H1 (cell line): ENCODE data around the gene FGD4. TPM values are rescaled to one million over a fixed set of nuclear protein-coding genes. Genes with fewer than 3 reads are reported as not detected.

Experiments
- CTCF ChIA-PET: fragments of 300-600 bp; sonication (Branson Sonifier 250); formaldehyde crosslinking; loops from one replicate; lab custom pipeline; 2021; ENCODE audit not compliant: partially characterized antibody; lab: Charles Lee
- POLR2A ChIA-PET: fragments of 300-600 bp; sonication (Branson Sonifier 250); formaldehyde crosslinking; loops from one replicate; lab custom pipeline; 2021; ENCODE audit warnings: inconsistent platforms; ENCODE audit not compliant: partially characterized antibody; lab: Charles Lee
- DNase-seq, 2 experiments: peaks; one replicate each; pipeline versions ENCODE4 v3.0.0 to v3.0.0-alpha.2; 2010 to 2022; ENCODE audit warnings: low spot score in 2 of 2, low read depth in 1 of 2, mixed read lengths in 1 of 2
- FAIRE-seq: peaks from 2 replicates; lab custom pipeline; 2011; peaks lifted over from hg19 to GRCh38; lab: Jason Lieb, UNC
- H2AFZ ChIP-seq: 2 replicates; pipeline ENCODE4 v1.8.1; 2012; ENCODE audit warnings: low read length, inconsistent platforms
- H2AK5ac ChIP-seq: 2 replicates; pipeline ENCODE4 v1.6.1; 2013; ENCODE audit warnings: low read depth, low read length
- H2BK120ac ChIP-seq: replicated peaks from 2 replicates; pipeline ENCODE3; 2013; ENCODE audit warnings: low read depth, low read length, inconsistent platforms
- H2BK12ac ChIP-seq: 2 replicates; pipeline ENCODE4 v1.6.1; 2013; ENCODE audit warnings: low read depth, low read length
- H2BK15ac ChIP-seq: 2 replicates; pipeline ENCODE4 v1.6.1; 2013; ENCODE audit warnings: low read length
- H2BK20ac ChIP-seq: 2 replicates; pipeline ENCODE4 v1.6.1; 2013; ENCODE audit warnings: low read length
- H2BK5ac ChIP-seq: 2 replicates; pipeline ENCODE4 v1.6.1; 2013; ENCODE audit warnings: low read depth, low read length
- H3K14ac ChIP-seq: 2 replicates; pipeline ENCODE4 v1.6.1; 2013; ENCODE audit warnings: inconsistent platforms; ENCODE audit not compliant: insufficient read length
- H3K18ac ChIP-seq: 2 replicates; pipeline ENCODE4 v1.6.1; 2013; ENCODE audit warnings: low read length; ENCODE audit errors: extremely low read depth
- H3K23ac ChIP-seq: 2 replicates; pipeline ENCODE4 v1.6.1; 2013; ENCODE audit warnings: inconsistent platforms; ENCODE audit not compliant: insufficient read length
- H3K23me2 ChIP-seq: 2 replicates; pipeline ENCODE4 v1.6.1; 2013; ENCODE audit warnings: low read depth, low read length
- H3K27ac ChIP-seq: 2 replicates; pipeline ENCODE4 v1.6.1; 2011; ENCODE audit warnings: low read depth, low read length, inconsistent platforms
- H3K27me3 ChIP-seq, 4 experiments: replicated peaks in 1 of 4; 1 replicate in 1 of 4; 2 replicates in 3 of 4; pipeline versions ENCODE4 v1.6.1 to v1.8.1; 2011 to 2013; ENCODE audit warnings: low read length in 3 of 4, mild to moderate bottlenecking in 3 of 4, inconsistent platforms in 2 of 4, mixed read lengths in 2 of 4, moderate library complexity in 1 of 4; ENCODE audit not compliant: control insufficient read depth in 3 of 4, insufficient read depth in 3 of 4; ENCODE audit errors: extremely low read depth in 1 of 4
- H3K36me3 ChIP-seq, 4 experiments: 2 replicates each; pipeline versions ENCODE4 v1.6.1 to v1.8.1; 2011 to 2013; ENCODE audit warnings: mild to moderate bottlenecking in 4 of 4, low read length in 3 of 4, moderate library complexity in 2 of 4, control low read depth in 1 of 4, inconsistent platforms in 1 of 4; ENCODE audit not compliant: insufficient read depth in 4 of 4, control insufficient read depth in 2 of 4
- H3K4ac ChIP-seq: replicated peaks from 2 replicates; pipeline ENCODE3; 2013; ENCODE audit warnings: low read length, low read depth, mixed read lengths, inconsistent platforms; ENCODE audit not compliant: insufficient read length
- H3K4me1 ChIP-seq, 4 experiments: replicated peaks in 1 of 4; 1 replicate in 1 of 4; 2 replicates in 3 of 4; pipeline versions ENCODE4 v1.6.1 to v1.8.1; 2011 to 2013; ENCODE audit warnings: low read length in 3 of 4, inconsistent platforms in 2 of 4, mixed read lengths in 1 of 4; ENCODE audit not compliant: insufficient read depth in 4 of 4, control insufficient read depth in 3 of 4
- H3K4me2 ChIP-seq, 2 experiments: 2 replicates each; pipeline versions ENCODE4 v1.6.1 to v1.8.1; 2011 to 2013; ENCODE audit warnings: low read depth in 2 of 2, low read length in 2 of 2, control low read depth in 1 of 2, inconsistent platforms in 1 of 2, mild to moderate bottlenecking in 1 of 2; ENCODE audit not compliant: insufficient read depth in 1 of 2
- H3K4me3 ChIP-seq, 4 experiments: fragments of 200-600, 300-600 bp in 1 of 4; sonication (generic), shearing (Covaris generic), sonication (Bioruptor Twin) in 1 of 4; 2 replicates each; pipeline versions ENCODE4 v1.5.1 to v1.8.1; 2011 to 2016; ENCODE audit warnings: low read length in 4 of 4, low read depth in 3 of 4, control low read depth in 2 of 4, inconsistent platforms in 2 of 4, mild to moderate bottlenecking in 2 of 4, mixed read lengths in 1 of 4, moderate library complexity in 1 of 4; ENCODE audit not compliant: insufficient read depth in 2 of 4; ENCODE audit errors: extremely low read depth in 1 of 4
- H3K56ac ChIP-seq: replicated peaks from 2 replicates; pipeline ENCODE3; 2013; ENCODE audit warnings: low read depth, mild to moderate bottlenecking, mixed read lengths, low read length, inconsistent platforms; ENCODE audit not compliant: insufficient read length
- H3K79me1 ChIP-seq: 2 replicates; pipeline ENCODE4 v1.6.1; 2013; ENCODE audit warnings: low read depth, low read length, control low read depth
- H3K79me2 ChIP-seq, 2 experiments: 2 replicates each; pipeline versions ENCODE4 v1.6.1 to v1.8.1; 2012 to 2013; ENCODE audit warnings: low read length in 2 of 2, mild to moderate bottlenecking in 2 of 2, inconsistent platforms in 1 of 2; ENCODE audit not compliant: insufficient read depth in 2 of 2, control insufficient read depth in 1 of 2
- H3K9ac ChIP-seq, 4 experiments: replicated peaks in 1 of 4; 1 replicate in 1 of 4; 2 replicates in 3 of 4; pipeline versions ENCODE4 v1.6.1 to v1.8.1; 2011 to 2013; ENCODE audit warnings: low read depth in 3 of 4, low read length in 3 of 4, control low read depth in 2 of 4, mild to moderate bottlenecking in 2 of 4, moderate library complexity in 2 of 4, inconsistent platforms in 1 of 4; ENCODE audit errors: extremely low read depth in 1 of 4
- H3K9me3 ChIP-seq, 2 experiments: 2 replicates each; pipeline versions ENCODE4 v1.6.1 to v1.8.1; 2012 to 2013; ENCODE audit warnings: mild to moderate bottlenecking in 2 of 2, moderate library complexity in 2 of 2, control low read depth in 1 of 2, inconsistent platforms in 1 of 2, low read depth in 1 of 2, low read length in 1 of 2, mixed read lengths in 1 of 2; ENCODE audit not compliant: insufficient read depth in 2 of 2
- H4K20me1 ChIP-seq, 2 experiments: replicated peaks in 1 of 2; 2 replicates each; pipeline versions ENCODE3 to v1.8.1; 2011 to 2013; ENCODE audit warnings: inconsistent platforms in 2 of 2, low read length in 2 of 2, mild to moderate bottlenecking in 1 of 2; ENCODE audit not compliant: insufficient read depth in 2 of 2, control insufficient read depth in 1 of 2
- H4K5ac ChIP-seq: 2 replicates; pipeline ENCODE4 v1.6.1; 2013; ENCODE audit warnings: low read length, low read depth, mixed read lengths, inconsistent platforms; ENCODE audit not compliant: insufficient read length
- H4K8ac ChIP-seq: 2 replicates; pipeline ENCODE4 v1.8.0; 2013; ENCODE audit warnings: mild to moderate bottlenecking, moderate library complexity, low read length, inconsistent platforms; ENCODE audit not compliant: insufficient read depth; ENCODE audit errors: extremely low read depth
- H4K91ac ChIP-seq: replicated peaks from 2 replicates; pipeline ENCODE3; 2013; ENCODE audit warnings: low read length, mixed read lengths, inconsistent platforms; ENCODE audit not compliant: insufficient read length
- EGR1 ChIP-seq: IDR thresholded peaks from 2 replicates; pipeline ENCODE4 v1.6.1; 2011; ENCODE audit warnings: low read depth, low read length, borderline replicate concordance
- EP300 ChIP-seq, 2 experiments: IDR thresholded peaks; 1 replicate in 1 of 2; 2 replicates in 1 of 2; pipeline ENCODE4 v1.6.1; 2011 to 2012; ENCODE audit warnings: low read depth in 2 of 2, low read length in 2 of 2, mild to moderate bottlenecking in 2 of 2, borderline replicate concordance in 1 of 2, inconsistent platforms in 1 of 2, moderate library complexity in 1 of 2
- KDM1A ChIP-seq: fragments of 200-600, 300-600 bp; sonication (generic); IDR thresholded peaks from 2 replicates; pipeline ENCODE4 v1.7.1; 2016; ENCODE audit warnings: mild to moderate bottlenecking, low read length, borderline replicate concordance
- RAD21 ChIP-seq, 2 experiments: IDR thresholded peaks in 1 of 2; conservative IDR thresholded peaks in 1 of 2; 2 replicates each; pipeline ENCODE4 v1.6.1; 2011; ENCODE audit warnings: low read depth in 2 of 2, low read length in 2 of 2, improper control_type of control experiment in 1 of 2, inconsistent platforms in 1 of 2, mild to moderate bottlenecking in 1 of 2, moderate library complexity in 1 of 2
- SIRT6 ChIP-seq: IDR thresholded peaks from one replicate; pipeline ENCODE4 v1.7.1; 2012; ENCODE audit warnings: low read length, inconsistent platforms
- SIX5 ChIP-seq: IDR thresholded peaks from 2 replicates; pipeline ENCODE4 v1.6.1; 2011; ENCODE audit warnings: mild to moderate bottlenecking, low read depth, low read length
- TAF7 ChIP-seq: optimal IDR thresholded peaks from 2 replicates; pipeline ENCODE3; 2011; ENCODE audit warnings: low read depth, mild to moderate bottlenecking, inconsistent platforms, low read length, moderate library complexity, borderline replicate concordance
- TEAD4 ChIP-seq: IDR thresholded peaks from 2 replicates; pipeline ENCODE4 v1.6.1; 2012; ENCODE audit warnings: low read depth, low read length, inconsistent platforms, mixed read lengths
- WGBS, 2 experiments: shearing (Covaris generic) in 1 of 2; methylation state at CpG; one replicate each; pipeline versions ENCODE4 v1.1.6 to v1.1.7; 2013 to 2015; ENCODE audit warnings: low lambda C conversion rate in 2 of 2, mixed read lengths in 2 of 2, inconsistent platforms in 1 of 2, low coverage in 1 of 2, missing lambda C conversion rate in 1 of 2; ENCODE audit not compliant: insufficient replicate concordance in 2 of 2, insufficient coverage in 1 of 2, insufficient read length in 1 of 2; ENCODE audit errors: extremely low coverage in 1 of 2, missing lambda C conversion rate in 1 of 2; 5-methylcytosine and 5-hydroxymethylcytosine counted together
- polyA plus RNA-seq, 7 experiments: library from polyadenylated mRNA; depleted of rRNA in 3 of 7; stranded (reverse) in 5 of 7; unstranded in 2 of 7; fragments of >200 nt in 5 of 7; fragments of 200-250 nt in 2 of 7; gene quantifications; 1 replicate in 5 of 7; 2 replicates in 1 of 7; 4 replicates in 1 of 7; pipeline versions ENCODE4 v1.2.1 to v1.2.3, GENCODE V29; 2011 to 2013; ENCODE audit warnings: missing spikeins in 2 of 7, mixed read lengths in 2 of 7
- total RNA-seq: library from RNA; stranded (reverse); fragmentation: NEBNext Ultra II Directional; extraction: Animal tissue kit (Norgen Biotek cat#: 25700); gene quantifications from 2 replicates; pipeline ENCODE4 v1.2.1, GENCODE V29; 2021

FGD4 gene
- total and polyA plus RNA-seq, 2 of the 8 experiments (the other 6 are each of a cell fraction or from before 2014, with no cell fraction given), result 8.5 to 48.2 TPM

DNA sequence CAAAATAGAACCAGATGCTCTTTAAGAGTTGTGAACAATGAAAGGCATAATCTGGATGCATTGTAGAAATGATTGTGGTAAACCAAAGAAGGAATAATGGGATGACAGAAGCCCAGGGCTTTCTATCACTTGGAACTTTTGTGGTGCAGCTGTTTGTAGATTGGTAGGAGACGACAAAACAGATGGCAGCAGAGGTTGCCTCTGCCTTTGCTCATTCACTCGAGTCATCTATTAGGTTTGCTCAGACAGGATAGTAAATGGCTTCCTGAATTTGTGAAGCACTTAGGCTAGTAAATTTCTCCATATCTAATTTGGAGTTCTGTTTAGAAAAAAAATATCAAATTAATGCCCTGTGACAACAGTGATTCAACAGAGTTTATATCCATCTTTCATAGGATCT lies 78.4 kb downstream of the FGD4 start:
- no peak overlapping the region for H2BK15ac ChIP-seq
- no peak overlapping the region for H3K18ac ChIP-seq
- no peaks in the 10 kb centered on the region for H3K23me2 ChIP-seq
- H3K79me1 ChIP-seq, result peaks cover 6% of the 10 kb centered on the region; the same call in 1 of the 2 replicates
- FAIRE-seq, result no peak
- H3K4me3 ChIP-seq, result no peak overlapping the region
- no peak overlapping the region for H4K8ac ChIP-seq
- H3K9ac ChIP-seq, result no peak overlapping the region
- H4K5ac ChIP-seq, result no peak overlapping the region
- no peaks in the 10 kb centered on the region for H3K27me3 ChIP-seq
- no peak overlapping the region for H3K14ac ChIP-seq
- no peak for DNase-seq
- H3K56ac ChIP-seq, result no peak overlapping the region
- H3K4me2 ChIP-seq, result no peak overlapping the region
- no peak overlapping the region for H3K23ac ChIP-seq
- TF ChIP-seq EP300 (IDR thresholded peaks at IDR 0.05; ENCODE audit: borderline replicate concordance in 1 of 2, low read depth in 2 of 2, low read length in 2 of 2) (no peak), RAD21 (IDR thresholded peaks at IDR 0.05 in 1 of 2, conservative IDR thresholded peaks at IDR 0.05 in 1 of 2; ENCODE audit: low read depth in 2 of 2, low read length in 2 of 2) (no peak), TAF7 (no peak), KDM1A (no peak), EGR1 (no peak), SIX5 (no peak), SIRT6 (no peak), TEAD4 (no peak)
- TF ChIP-seq, all 59 proteins: peak for 0
- H4K20me1 ChIP-seq, result peaks cover 0 to 3% of the 10 kb centered on the region in 2 experiments
- H3K27ac ChIP-seq, result no peak overlapping the region
- no peaks in the 10 kb centered on the region; a peak in 2 of 7 replicates for H3K4me1 ChIP-seq
- CTCF ChIA-PET, result interaction anchor here (0.6 kb wide), 1 partner anchor 700 kb away, joined by 3 read pairs; no protein-coding TSS in a partner anchor
- H3K9me3 ChIP-seq, result no peaks in the 10 kb centered on the region
- H2BK120ac ChIP-seq, result no peak overlapping the region
- no peak overlapping the region for H2BK5ac ChIP-seq
- no peak overlapping the region for H2BK20ac ChIP-seq
- H4K91ac ChIP-seq, result no peak overlapping the region
- peaks cover 0 to 21% (median 0%) of the 10 kb centered on the region in 4 experiments; a peak in 3 of 8 replicates for H3K36me3 ChIP-seq
- no peak overlapping the region for H2AK5ac ChIP-seq
- no peak overlapping the region for H2BK12ac ChIP-seq
- peaks cover 0 to 75% of the 10 kb centered on the region in 2 experiments; a peak in 2 of 4 replicates for H3K79me2 ChIP-seq
- H3K4ac ChIP-seq, result no peak overlapping the region
- no peak overlapping the region for H2AFZ ChIP-seq
- POLR2A ChIA-PET, result interaction anchor here (4.0 kb wide), 1 partner anchor 11 kb away, joined by 19 read pairs; no protein-coding TSS in a partner anchor
- WGBS, 2 experiments, result 88% methylated on average over 2 of the region's 2 CpGs; no CpG with 5 or more reads in 1 of the 2 experiments
